Measurements from ENCODE around the gene PAK6.

The PAK6 gene

DNA sequence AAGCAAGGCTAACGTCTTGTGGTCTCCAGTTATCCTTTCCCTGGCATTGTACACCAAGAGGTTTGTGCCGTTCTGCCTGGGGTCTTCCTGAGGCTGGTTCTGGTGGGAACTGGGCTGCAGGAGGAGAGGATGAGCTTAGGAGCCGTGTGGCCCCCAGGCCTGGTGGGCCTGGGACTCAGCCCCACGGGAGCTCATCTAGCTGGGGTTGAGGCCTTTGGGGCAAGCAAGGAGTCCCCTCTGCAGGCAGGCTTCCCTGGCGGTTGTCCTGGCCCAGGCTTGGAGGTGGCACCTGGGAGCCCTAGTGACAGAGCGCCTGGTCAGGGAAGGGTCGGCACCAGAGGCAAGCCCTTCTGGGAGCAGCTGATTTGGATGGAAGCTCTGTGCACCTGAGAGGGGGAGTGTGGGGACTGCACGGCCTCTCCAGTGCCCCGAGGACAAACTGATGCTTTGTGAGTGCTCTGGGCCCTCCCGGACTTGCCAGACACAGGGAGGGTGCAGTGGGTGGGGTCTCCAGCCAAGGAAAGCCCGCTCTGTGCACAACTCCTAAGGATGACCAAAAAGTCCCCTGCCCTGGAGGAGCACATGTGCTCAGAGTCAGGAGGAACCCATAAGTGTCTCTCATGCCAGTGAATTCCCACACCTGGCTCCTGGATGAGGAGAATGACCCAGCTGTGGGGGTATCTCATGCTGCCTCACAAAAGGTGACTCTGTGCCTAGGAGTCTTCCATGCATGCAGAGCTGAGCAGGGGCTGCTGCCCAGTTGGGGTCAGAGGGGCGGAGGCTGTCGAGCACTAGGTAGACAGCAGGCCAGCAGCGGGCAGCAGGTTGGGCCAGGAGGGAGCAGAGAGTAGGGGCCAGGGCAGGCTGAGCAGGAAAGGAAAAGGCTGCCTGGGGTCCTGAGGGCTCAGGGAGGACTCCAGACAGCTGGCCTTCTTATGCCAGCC, 2.7 kb downstream of the PAK6 start:
- DNase-seq (ENCODE audit: low spot score): no peak

DNA sequence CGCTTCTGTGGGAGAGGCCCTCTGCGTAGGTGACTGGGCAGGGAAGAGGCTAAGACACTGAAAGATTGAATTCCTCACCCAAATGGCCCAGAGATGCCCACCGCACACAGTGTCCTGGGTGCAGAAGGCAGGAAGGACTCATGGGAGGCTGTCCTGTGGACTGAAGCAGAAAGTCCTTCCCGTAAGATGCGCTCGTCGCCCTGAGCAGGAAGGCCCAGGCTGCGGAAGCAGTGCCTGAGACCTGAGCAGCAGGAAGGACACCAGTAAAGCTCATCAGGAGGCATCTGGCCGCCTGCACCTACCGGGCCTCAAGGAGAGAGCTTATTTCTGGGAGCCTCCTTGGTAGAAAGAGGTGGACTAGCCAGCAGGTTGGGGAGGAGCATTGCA, 3.3 kb downstream of the PAK6 start:
- no peak for DNase-seq (ENCODE audit: low spot score)

- DNase-seq (ENCODE audit: low spot score): no peak
Measured at GRCh38 chr15:40242601-40243000, 3.7 kb downstream of the PAK6 start.

DNA sequence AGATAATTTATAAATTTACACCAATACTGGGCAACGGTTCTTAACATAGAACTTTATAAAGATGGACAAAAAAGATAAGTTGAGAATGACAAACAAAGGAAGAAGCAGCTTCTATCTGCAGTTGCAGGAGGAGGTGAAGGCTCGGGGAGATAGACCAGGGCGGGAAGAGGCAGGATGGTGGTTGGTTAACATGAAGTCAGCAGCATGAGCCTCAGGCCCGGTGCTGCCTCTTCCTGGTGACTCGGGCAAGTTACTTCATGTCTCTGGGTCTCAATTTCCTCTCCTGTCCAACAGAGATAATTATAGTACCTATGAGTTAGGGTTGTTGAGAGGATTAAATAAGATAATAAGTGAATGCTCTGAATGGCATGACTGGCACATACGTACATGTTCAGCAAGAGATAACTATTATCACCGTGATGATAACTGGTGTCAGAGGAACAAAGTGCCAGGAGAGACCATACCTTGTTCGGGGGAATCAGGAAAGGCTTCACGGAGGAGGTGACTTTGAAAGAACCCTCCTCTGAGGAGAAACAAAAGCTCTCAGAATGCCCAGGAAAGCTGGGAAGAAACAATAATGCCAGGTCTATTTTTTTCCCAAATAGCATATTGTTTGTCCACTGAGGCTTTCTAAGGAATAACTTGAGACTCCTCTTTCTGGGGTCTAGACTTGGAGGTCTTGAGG, 4.4 kb downstream of the PAK6 start:
- no peak for DNase-seq (ENCODE audit: low spot score)

- no peak for DNase-seq (ENCODE audit: low spot score)
Measured at GRCh38 chr15:40244961-40245523, 6.2 kb downstream of the PAK6 start.

- no peak for DNase-seq (ENCODE audit: low spot score)
Measured at GRCh38 chr15:40245666-40246450, 7.0 kb downstream of the PAK6 start.

- DNase-seq (ENCODE audit: low spot score): no peak
Measured at GRCh38 chr15:40246496-40247280, 7.8 kb downstream of the PAK6 start.

DNA sequence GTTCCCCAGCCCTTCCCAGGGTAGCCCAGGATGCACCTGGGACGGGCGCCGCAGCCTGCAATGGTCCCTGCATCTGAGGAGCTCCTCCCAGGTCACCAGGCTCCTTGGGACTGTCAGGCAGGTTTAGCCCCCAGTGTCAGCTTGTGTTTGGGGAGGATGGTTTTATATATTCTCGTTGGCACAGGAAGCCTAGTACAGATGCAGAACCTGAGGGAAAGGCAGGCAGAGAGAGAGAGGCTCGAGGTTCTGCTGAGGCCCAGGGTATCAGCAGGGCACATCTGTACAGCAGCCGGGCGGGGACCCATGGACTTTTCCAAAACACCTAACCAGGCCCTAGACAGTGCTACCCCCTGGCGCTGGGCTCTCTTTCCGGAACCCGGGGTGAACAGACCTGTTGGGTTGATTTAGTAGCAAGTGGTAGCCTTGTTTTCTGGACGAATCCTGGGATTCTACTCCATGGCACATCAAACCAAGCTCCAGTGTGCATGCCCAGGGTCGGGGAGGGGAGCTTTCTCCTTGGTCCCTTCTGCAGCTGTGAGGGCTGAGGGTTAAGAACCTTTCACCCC, 8.6 kb downstream of the PAK6 start:
- no peak for DNase-seq (ENCODE audit: low spot score)

- DNase-seq (ENCODE audit: low spot score): no peak
Measured at GRCh38 chr15:40248006-40248783, 9.3 kb downstream of the PAK6 start.

GRCh38 chr15:40249477-40250303, 10.8 kb downstream of the PAK6 start:
- DNase-seq (ENCODE audit: low spot score): no peak

GRCh38 chr15:40250304-40250656, 11.4 kb downstream of the PAK6 start:
- DNase-seq (ENCODE audit: low spot score): no peak

DNA sequence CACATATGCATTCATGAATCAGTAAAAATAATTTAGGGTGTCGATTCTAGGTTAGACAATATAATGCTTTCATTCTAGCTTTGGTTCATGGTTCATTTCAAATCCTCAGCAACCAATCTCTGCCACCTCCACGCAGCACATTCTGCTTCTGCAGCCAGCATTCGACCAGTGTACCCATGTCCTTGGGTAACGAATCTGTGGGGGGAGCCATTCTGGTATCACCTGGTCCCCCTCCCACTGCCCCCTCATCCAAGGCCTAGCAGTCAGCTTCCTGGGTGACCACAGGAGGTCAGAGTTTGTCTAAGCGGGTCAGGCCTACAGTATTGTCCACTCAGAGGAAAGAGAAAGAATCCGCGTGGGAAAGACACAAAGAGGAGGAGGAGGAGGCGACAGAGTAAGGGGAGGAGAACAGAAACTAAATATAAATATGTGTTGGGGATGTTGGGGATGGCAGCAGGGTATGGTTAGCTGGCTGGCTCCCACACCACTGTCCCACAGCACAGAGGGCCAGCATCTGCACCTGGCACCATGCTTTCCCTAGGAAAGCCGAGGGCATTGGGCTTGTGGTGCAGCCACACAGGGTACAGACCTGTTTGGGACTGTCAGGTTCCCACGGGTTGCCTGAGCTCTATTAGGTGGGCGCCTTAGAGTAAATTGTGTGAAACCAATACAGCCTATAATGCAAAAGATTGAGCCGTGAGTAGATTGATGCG, 12.1 kb downstream of the PAK6 start:
- DNase-seq (ENCODE audit: low spot score): no peak

GRCh38 chr15:40251486-40252140, 12.8 kb downstream of the PAK6 start:
- no peak for DNase-seq (ENCODE audit: low spot score)

GRCh38 chr15:40252141-40252437, 13.2 kb downstream of the PAK6 start:
- no peak for DNase-seq (ENCODE audit: low spot score)

GRCh38 chr15:40252438-40253166, 13.7 kb downstream of the PAK6 start:
- no peak for DNase-seq (ENCODE audit: low spot score)

- no peak for DNase-seq (ENCODE audit: low spot score)
Measured at GRCh38 chr15:40253167-40253790, 14.4 kb downstream of the PAK6 start.

DNA sequence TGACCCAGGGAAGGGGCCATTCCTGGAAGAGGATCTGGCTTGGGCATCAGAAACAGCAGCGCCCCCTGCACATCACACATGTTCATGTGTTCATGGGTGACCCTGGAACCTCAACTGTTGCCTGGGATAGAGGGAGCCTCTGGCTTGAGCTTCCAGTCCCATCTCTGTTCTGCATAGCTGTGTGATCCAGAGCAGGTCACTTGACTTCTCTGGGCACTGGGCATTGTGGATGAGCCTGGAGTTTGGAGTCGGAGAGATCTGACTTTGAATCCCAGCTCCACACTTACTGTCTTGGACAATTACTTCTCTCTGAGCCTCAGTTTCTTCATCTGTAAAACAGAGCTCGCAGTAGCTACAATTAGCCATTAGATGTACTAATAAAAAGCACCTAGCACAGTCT, 15.6 kb downstream of the PAK6 start:
- no peak for DNase-seq (ENCODE audit: low spot score)
